ENCODE data around the gene ALCAM.

DNA sequence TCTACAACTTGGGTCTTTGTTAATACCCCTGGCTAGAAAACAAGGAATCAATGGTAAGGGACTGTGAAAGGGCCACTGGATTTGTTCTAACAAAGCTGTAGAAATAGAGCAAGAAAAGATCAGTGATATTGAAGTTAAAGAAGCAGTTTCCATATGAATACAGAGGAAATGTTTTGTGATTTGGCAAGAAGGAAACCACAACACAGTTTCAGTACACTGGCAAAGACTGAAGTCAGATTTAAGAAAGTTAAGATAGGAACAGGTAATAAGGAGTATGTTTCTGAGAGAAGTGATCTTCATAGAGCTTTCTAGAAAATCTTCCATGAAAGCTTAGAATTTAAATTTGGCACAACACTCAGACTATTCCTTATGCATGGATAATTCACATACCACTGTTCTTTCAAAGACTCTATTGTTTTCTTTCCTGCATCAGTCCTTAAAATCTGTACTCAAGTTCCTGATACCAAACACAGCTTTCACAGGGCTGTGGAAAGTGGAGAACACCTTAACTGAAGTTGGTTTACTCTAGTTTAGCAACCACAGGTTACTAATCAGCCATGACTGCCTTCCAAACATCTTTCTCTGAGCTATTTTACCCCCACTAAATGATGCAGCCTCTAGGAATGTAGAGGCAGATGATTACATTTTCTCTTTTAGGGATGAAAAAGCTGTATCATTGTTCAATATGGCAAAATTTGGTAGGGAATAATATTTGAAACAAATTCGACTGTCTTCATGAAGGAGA lies 32.4 kb upstream of the ALCAM start:
- TF ChIP-seq, protein P1, sequence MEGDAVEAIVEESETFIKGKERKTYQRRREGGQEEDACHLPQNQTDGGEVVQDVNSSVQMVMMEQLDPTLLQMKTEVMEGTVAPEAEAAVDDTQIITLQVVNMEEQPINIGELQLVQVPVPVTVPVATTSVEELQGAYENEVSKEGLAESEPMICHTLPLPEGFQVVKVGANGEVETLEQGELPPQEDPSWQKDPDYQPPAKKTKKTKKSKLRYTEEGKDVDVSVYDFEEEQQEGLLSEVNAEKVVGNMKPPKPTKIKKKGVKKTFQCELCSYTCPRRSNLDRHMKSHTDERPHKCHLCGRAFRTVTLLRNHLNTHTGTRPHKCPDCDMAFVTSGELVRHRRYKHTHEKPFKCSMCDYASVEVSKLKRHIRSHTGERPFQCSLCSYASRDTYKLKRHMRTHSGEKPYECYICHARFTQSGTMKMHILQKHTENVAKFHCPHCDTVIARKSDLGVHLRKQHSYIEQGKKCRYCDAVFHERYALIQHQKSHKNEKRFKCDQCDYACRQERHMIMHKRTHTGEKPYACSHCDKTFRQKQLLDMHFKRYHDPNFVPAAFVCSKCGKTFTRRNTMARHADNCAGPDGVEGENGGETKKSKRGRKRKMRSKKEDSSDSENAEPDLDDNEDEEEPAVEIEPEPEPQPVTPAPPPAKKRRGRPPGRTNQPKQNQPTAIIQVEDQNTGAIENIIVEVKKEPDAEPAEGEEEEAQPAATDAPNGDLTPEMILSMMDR (IDR thresholded peaks at IDR 0.05) = no peak
- no peak for TF ChIP-seq POLR2A (IDR thresholded peaks at IDR 0.05)

Measured in Peyer's patch (tissue), 4 donors.